ENCODE results near the gene INF2.
"Not testable (repeated sequence)": the region's sequence is repeated elsewhere in the genome, so short reads cannot be mapped to it uniquely, and the experiment has no call there.

Gene INF2

GRCh38 chr14:104734991-104735779 lies 45.8 kb downstream of the INF2 start:
- no peak for DNase-seq (ENCODE audit: low read depth)

DNA sequence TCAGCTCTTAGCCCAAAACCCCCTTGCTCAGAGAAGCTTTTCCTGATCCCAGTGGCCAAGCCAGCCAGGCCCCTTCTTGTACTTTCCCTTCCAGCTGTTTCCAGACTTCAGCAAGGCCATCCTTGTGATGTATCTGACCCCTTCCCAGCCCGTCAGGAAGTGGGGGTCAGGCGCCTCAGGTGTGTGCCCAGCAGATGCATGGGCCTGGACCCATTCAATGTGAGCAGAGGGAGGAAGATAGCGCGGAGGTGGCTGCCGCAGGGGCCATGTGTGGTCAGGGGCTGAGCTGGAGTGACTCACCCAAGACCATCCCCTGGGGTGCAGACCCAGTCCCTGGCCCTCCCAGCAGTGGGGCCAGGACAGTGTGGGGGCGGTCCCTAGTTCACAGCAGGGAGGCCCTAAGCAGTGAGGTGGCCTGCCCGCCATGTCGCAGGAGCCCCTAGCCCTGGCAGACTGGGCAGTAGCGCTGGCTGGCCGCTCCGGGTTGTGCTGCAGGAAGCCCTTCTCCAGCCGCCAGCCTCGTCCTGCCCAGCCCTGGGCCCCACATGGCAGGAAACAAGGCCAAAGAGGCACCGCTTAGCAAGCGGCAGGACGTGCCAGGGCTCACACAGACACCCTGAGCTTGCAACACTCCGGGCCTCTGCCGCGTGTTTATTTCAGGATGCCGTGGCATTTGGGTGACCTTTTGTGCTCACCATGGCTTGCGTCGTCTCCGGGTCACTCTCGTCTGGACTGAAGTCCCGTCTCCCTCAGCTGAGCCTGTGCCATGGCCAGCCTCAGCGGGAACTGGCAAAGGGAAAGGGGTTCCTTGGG lies 46.6 kb downstream of the INF2 start:
- DNase-seq (ENCODE audit: low read depth) = peak; percentile 31

GRCh38 chr14:104738375-104739019 lies 49.1 kb downstream of the INF2 start:
- no peak for DNase-seq (ENCODE audit: low read depth)

DNA sequence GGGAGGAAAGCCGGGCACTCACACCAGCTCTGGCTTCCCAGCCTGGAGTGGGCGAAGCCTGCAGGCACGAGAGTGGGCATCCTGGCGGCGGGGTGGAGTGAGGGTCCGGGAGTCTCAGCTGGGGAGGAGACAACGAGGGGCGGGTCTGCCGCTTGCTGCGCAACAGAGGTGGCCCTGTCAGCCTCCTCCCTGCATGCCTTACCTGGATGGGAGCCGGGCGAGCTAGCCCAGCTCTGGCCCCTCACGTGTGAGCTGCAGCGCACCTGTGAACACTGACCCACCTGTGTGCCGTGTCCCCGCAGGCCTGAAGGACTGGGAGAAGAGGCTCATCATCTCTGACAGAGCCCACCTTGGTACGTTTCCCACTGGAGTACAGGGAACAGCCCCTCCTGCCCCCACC lies 49.6 kb downstream of the INF2 start:
- DNase-seq (ENCODE audit: low read depth) = no peak

DNA sequence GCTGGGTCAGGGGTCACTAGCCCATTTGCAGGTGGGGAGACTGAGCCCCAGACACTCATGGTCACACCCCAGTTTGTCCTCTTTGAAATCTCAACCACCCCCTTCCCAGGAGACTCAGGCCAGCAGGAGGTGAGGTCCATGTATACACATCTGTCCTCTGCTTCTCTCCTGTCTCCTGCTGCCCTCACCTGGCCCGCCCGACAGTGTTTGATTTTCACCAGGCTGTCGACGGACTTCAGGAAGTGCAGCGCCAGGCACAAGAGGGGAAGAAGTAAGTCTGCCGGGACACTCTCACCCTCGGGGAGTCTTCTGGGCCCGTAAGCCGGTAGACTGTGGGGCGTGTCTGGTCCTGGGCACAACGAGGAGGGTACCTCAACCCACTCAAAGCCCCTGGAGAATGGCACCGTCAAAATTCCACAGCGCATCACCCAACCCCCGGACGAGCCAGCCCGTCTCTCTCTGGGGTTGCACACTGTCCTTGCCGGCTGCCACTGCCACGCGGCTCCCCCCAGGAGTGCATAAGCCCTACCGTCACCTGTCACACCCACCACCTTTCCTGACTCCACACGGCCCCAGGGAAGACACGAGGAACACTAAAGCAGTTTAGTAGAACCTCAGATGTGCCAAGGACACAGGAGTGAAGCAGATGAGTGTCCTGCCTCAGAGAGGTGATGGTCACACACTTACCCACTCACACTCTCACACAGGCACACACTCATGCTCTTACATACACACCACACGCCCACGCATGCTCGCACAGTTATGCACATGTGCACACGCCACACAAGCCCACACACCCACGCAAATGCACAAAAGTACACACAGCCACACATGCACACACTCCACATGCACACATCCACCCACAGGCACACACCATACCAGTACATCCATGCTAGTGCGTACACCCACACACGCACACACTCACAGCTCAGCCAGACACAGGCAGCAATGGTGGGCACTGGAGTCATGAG lies 50.4 kb downstream of the INF2 start:
- DNase-seq (ENCODE audit: low read depth) = no peak

GRCh38 chr14:104741108-104741802 lies 51.8 kb downstream of the INF2 start:
- DNase-seq (ENCODE audit: low read depth) = no peak

DNA sequence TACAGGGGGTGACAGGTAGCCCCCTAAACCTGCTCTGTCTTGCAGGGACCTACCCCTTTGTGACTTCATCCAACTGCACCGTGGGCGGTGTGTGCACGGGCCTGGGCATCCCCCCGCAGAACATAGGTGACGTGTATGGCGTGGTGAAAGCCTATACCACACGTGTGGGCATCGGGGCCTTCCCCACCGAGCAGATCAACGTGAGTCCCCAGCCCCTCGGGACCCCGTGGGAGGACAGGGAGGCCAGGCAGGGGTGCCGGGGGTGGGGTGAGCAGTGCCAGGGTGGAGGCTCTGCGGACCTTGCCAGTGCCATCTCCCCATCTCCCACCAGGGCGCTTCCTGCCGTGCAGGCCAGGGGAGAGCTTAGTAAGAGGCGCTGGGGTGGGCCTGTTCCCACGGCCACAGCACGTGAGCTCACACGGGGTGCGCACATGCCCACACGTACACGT lies 52.4 kb downstream of the INF2 start:
- DNase-seq (ENCODE audit: low read depth) = no peak

DNA sequence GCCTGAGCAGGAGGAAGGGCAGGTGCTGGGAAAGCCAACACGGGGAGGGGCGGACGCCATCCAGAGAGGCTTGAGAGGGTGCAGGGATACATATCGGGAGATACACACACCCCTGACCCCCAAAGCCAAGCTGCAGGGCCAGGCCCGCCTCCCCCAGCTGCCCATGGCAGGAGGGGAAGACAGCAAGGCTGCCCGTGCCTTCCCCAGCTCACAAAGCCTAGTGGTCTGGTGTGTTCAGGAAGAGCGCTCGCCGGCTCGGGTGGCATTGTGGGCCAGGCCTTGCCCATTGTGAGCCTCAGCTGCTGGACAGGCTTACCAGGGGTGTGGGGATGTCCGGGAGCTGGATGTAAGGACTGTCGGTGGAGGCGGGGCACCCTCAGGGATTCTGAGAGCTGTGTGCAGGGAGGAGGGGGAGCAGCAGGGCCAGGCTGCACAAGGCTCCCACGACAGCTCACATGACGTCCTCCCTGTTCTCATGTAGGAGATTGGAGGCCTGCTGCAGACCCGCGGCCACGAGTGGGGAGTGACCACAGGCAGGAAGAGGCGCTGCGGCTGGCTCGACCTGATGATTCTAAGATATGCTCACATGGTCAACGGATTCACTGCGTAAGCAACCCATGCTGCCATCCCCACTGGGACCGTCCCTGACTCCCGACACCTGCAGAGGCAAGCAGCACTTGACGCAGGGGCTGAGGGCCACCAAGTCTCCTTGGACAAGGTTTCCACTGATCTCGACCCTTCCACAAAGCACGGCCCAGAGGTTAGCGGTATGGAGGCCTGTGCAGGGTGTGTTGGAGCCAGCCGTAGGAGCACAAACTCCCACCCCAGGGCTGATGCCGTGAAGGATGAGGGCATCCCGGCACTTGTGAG lies 53.4 kb downstream of the INF2 start:
- no peak for DNase-seq (ENCODE audit: low read depth)

DNA sequence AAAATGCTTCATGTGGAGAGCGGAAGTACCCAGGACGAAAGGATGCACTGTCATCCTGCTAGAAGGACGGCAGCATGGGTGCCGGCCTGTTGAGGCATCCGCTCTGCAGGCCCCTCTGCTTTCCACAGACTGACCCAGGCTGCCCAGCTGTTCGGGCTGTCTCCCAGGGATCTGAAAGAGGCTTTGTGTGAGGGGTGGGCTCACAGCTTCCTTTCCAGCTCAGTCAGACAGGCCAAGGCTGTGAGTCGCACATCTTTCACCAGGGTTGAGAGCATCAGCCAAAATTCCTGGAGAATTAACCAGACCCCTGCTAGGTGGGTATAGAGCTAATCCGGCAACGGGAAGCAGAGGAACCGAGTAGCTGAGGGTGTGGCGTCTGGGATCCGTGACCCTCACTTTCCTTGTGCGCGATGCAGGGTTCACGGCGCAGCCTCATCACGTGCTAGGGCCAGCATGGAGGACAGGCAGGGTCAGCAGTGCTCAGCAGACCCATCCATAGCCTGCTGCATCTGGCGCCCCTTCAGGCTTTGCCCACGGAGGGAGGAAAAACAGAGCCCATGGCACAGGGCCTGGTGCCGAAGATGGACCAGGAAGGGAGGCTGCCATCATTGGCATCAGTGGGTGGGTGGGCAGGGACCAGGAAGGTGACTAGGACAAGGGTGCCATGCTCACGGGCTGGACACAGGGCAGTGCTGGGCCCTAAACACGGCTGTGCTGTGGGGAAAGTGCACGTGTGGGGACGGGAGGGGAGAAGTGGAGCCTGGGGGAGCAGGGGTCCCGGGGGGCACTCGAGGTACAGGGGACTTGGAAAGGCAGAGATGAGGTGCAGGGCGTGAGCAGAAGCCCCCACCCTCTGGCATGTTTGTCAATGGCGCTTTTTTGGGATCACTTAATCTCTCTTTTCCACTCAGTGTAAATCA lies 54.3 kb downstream of the INF2 start:
- DNase-seq (ENCODE audit: low read depth) = no peak

DNA sequence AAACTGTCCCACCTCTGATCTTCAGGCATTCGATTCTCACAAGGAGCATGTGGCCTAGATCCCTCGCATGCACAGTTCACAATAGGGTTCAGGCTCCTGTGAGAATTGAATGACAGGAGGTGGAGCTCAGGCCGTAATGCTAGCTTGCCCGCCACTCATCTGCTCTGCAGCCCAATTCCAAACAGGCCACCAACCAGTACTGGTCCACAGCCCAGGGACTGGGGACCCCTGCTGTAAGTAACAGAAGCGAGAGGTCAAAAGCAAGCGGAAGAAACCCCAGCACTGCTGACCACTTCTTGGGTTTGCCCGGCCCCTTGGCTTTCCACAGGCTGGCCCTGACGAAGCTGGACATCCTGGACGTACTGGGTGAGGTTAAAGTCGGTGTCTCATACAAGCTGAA lies 55.1 kb downstream of the INF2 start:
- DNase-seq (ENCODE audit: low read depth) = no peak

GRCh38 chr14:104745431-104745830 lies 56.0 kb downstream of the INF2 start:
- DNase-seq (ENCODE audit: low read depth) = no peak

- DNase-seq (ENCODE audit: low read depth) = no peak
Observed at GRCh38 chr14:104746071-104746545, 56.7 kb downstream of the INF2 start.

DNA sequence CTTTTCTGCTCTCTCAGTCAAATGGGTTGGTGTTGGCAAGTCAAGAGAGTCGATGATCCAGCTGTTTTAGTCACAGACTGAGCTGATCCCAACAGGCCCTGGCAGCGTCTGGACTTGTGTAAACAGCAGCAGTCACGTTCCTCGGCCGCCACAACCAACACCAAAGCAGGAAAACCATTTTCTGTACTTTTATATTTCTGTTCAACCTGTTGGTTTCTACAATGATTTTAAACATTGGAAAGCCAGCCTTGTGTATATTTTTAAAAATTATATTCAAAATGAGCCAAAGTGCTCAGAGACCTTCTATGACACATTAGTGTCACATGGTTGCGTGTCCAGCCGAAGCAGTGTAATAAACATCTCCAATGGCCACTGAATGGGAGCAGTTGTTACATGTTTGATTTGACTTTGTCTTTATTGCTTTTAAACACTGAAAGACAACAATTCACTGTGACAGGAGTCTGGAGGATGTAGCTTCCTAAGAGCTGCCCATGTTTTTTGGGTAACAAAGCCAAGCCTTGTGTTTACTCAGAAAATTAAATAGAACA lies 57.6 kb downstream of the INF2 start:
- DNase-seq (ENCODE audit: low read depth) = no peak

DNA sequence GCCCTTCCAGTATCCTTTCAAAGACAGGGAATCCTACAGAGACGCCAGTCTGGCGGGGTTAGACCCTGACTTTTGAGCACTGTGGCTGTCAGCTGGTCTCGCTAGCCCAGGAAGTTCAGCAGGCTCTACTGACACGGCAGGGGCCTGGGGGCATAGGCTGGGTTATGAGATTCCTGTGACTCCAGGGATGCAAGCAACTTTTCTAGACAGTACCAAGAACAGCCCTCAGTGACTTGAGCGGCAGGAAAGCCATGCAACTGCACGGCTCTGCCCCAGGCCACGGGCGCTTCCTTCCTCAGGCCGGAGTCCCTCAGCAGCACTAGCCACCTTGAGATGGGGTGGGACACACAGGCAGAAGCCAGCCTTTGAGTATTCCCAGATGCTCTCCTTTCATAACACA lies 58.5 kb downstream of the INF2 start:
- DNase-seq (ENCODE audit: low read depth) = no peak

- DNase-seq (ENCODE audit: low read depth) = peak; percentile 34
Observed at GRCh38 chr14:104749111-104749649, 59.8 kb downstream of the INF2 start.

DNA sequence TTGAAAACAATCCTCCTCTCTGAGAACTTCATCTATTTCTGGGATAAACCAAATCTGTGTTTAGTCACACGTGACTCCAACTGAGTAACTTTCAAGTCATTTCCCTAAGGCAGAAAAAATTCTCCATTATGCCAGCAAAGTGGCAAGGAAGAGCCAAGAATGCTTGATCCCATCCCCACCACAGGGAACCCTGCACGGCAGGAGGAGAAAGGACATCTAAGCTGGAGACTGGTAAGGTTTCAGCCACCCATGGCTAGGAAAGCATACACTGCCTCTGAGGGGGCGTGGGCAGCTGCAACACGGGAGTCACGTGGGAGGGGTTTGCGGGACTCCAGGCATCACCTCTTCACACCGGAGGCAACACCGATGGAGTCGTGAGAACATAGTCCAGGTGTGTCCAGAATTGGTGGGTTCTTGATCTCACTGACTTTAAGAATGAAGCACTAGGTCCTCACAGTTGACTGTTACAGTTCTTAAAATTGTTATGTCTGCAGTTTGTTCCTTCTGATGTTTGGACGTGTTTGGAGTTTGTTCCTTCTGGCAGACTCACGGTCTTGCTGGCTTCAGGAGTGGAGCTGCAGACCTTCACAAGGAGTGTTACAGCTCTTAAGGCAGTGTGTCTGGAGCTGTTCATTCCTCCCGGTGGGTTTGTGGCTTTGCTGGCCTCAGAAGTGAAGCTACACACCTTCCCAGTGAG lies 60.8 kb downstream of the INF2 start:
- no peak for DNase-seq (ENCODE audit: low read depth)

DNA sequence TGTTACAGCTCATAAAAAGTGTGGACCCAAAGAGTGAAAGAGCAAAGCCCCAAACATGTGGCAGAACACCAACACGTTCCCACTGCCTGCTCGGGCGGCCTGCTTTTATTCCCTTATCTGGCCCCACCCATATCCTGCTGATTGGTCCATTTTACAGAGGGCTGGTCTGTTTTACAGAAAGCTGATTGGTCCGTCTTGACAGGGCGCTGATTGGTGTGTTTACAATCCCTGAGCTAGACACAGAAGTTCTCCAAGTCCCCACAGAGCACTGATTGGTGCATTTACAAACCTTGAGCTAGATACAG lies 61.3 kb downstream of the INF2 start:
- DNase-seq (ENCODE audit: low read depth) = not testable (repeated sequence)

Data from fibroblast of the conjunctiva (primary cell).